Hepatocyte (in vitro differentiated cells): ENCODE measurements around the gene IDH3A. TPM values are rescaled to one million over a fixed set of nuclear protein-coding genes. Genes with fewer than 3 reads are reported as not detected.

ENCODE experiments used
- DNase-seq: peaks from one replicate; pipeline ENCODE4 v3.0.0-alpha.2; 2016; ENCODE audit warnings: low spot score
- H2AFZ ChIP-seq: fragments of 200-600 bp; sonication (generic); 2 replicates; pipeline ENCODE4 v1.6.0; 2016; ENCODE audit warnings: antibody characterized with exemption, mild to moderate bottlenecking
- H3K27ac ChIP-seq: fragments of 200-600 bp; sonication (generic); 2 replicates; pipeline ENCODE4 v1.5.1; 2016; ENCODE audit warnings: mild to moderate bottlenecking
- H3K27me3 ChIP-seq: fragments of 200-600 bp; sonication (generic); 2 replicates; pipeline ENCODE4 v1.6.1; 2016
- H3K36me3 ChIP-seq: fragments of 200-600 bp; sonication (generic); replicated peaks from 2 replicates; pipeline ENCODE4 v1.5.1; 2016; ENCODE audit warnings: low read depth; ENCODE audit not compliant: insufficient read depth
- H3K4me1 ChIP-seq: fragments of 200-600 bp; sonication (generic); 2 replicates; pipeline ENCODE4 v1.5.1; 2016; ENCODE audit warnings: mild to moderate bottlenecking, moderate library complexity; ENCODE audit not compliant: insufficient read depth
- H3K4me2 ChIP-seq: fragments of 200-600 bp; sonication (generic); 2 replicates; pipeline ENCODE4 v1.6.0; 2016
- H3K4me3 ChIP-seq: fragments of 200-600 bp; sonication (generic); 2 replicates; pipeline ENCODE4 v1.5.1; 2016; ENCODE audit warnings: mild to moderate bottlenecking
- H3K79me2 ChIP-seq: fragments of 200-600 bp; sonication (generic); 2 replicates; pipeline ENCODE4 v1.6.0; 2017; ENCODE audit warnings: mild to moderate bottlenecking
- H3K9me2 ChIP-seq: fragments of 200-600 bp; sonication (generic); replicated peaks from 2 replicates; pipeline ENCODE4 v1.6.0; 2017; ENCODE audit warnings: mild to moderate bottlenecking; ENCODE audit not compliant: insufficient read depth
- H3K9me3 ChIP-seq: fragments of 200-600 bp; sonication (generic); 2 replicates; pipeline ENCODE4 v1.5.1; 2016; ENCODE audit warnings: low read depth, mild to moderate bottlenecking
- H4K20me1 ChIP-seq: fragments of 200-600 bp; sonication (generic); 2 replicates; pipeline ENCODE4 v1.6.0; 2016; ENCODE audit warnings: mild to moderate bottlenecking; ENCODE audit not compliant: insufficient read depth, poor library complexity, severe bottlenecking
- EZH2 ChIP-seq: fragments of 200-600 bp; sonication (generic); IDR thresholded peaks from 2 replicates; pipeline ENCODE4 v1.6.1; 2016; ENCODE audit warnings: antibody characterized with exemption, mild to moderate bottlenecking, borderline replicate concordance
- EZH2phosphoT487 ChIP-seq: fragments of 200-600 bp; sonication (generic); IDR thresholded peaks from one replicate; pipeline ENCODE4 v1.6.1; 2018; ENCODE audit warnings: antibody characterized with exemption, mild to moderate bottlenecking, low read depth, moderate library complexity; ENCODE audit not compliant: unreplicated experiment, severe bottlenecking
- WGBS: methylation state at CpG from one replicate; pipeline ENCODE4 v1.1.6; 2016; ENCODE audit warnings: low lambda C conversion rate; ENCODE audit errors: missing lambda C conversion rate; 5-methylcytosine and 5-hydroxymethylcytosine counted together
- polyA plus RNA-seq: library from polyadenylated mRNA; unstranded; fragments of >200 nt; fragmentation: Nextera tagmentation; extraction: Ambion mirVana; gene quantifications from 2 replicates; pipeline ENCODE4 v1.2.1, GENCODE V29; 2016
- total RNA-seq: library from RNA; depleted of rRNA; stranded (reverse); fragments of >200 nt; gene quantifications from 2 replicates; pipeline ENCODE4 v1.2.3, GENCODE V29; 2014
- TF ChIP-seq, protein P1 (sequence below): fragments of 200-600 bp; sonication (generic); IDR thresholded peaks from 2 replicates; pipeline ENCODE4 v1.5.1; 2016; ENCODE audit warnings: antibody characterized with exemption, mild to moderate bottlenecking; ENCODE audit not compliant: poor library complexity

IDH3A gene
- total and polyA plus RNA-seq, 2 experiments from 2014 or later = 62.3 to 102 TPM

- Histone ChIP-seq H3K27ac (no peak overlapping the region), H3K4me3 (no peak overlapping the region), H3K4me1 (no peaks in the 10 kb centered on the region), H3K4me2 (no peak overlapping the region), H3K9me2 (no peaks in the 10 kb centered on the region), H3K9me3 (no peaks in the 10 kb centered on the region), H3K79me2 (no peaks in the 10 kb centered on the region), H4K20me1 (no peaks in the 10 kb centered on the region), H2AFZ (no peak overlapping the region), H3K27me3 (no peaks in the 10 kb centered on the region), H3K36me3 (no peaks in the 10 kb centered on the region)
- 96% methylated on average over 4 of the region's 4 CpGs for WGBS
- DNase-seq = no peak
- TF ChIP-seq EZH2phosphoT487 (no peak), EZH2 (no peak)
- TF ChIP-seq, protein P1, sequence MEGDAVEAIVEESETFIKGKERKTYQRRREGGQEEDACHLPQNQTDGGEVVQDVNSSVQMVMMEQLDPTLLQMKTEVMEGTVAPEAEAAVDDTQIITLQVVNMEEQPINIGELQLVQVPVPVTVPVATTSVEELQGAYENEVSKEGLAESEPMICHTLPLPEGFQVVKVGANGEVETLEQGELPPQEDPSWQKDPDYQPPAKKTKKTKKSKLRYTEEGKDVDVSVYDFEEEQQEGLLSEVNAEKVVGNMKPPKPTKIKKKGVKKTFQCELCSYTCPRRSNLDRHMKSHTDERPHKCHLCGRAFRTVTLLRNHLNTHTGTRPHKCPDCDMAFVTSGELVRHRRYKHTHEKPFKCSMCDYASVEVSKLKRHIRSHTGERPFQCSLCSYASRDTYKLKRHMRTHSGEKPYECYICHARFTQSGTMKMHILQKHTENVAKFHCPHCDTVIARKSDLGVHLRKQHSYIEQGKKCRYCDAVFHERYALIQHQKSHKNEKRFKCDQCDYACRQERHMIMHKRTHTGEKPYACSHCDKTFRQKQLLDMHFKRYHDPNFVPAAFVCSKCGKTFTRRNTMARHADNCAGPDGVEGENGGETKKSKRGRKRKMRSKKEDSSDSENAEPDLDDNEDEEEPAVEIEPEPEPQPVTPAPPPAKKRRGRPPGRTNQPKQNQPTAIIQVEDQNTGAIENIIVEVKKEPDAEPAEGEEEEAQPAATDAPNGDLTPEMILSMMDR = no peak
Measured at GRCh38 chr15:78182821-78183220, 33.7 kb downstream of the IDH3A start.

DNA sequence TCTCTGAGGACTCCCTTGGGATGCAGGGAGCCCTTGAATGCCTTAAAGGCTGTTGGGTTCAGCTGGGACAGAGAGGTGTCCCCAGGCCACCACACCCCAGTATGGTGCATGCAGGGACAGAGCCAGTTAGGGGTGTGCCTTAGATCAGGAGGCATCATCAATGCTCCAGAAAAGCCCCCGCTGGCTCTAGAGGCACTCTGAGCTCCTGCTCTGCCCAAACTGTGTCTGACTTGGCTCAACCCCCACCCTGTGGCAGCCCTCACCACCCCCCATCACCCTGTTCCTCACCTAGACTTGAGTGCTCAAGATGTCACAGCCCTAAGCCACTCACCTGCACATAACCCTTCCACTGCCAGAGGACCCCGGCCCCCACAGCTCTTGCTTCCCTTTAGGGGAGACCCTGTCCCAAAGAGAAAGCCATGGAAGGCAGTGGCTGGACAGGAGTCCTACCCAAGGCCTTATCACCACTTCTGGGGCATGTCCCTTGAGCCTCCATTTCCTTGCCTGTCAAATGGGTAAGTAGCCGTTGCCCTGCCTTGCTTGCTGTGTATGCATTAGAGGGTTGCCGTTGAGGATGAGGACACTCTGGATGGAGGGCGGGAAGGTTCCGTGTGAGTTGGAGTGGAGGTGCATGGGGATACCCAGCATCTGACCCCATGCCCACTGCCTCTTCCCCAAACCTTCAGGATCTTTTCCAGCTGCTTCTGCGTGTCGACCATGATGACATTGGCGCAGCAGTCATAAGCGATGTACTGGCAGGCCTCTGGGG lies 43.8 kb downstream of the IDH3A start:
- H2AFZ ChIP-seq = no peak overlapping the region

DNA sequence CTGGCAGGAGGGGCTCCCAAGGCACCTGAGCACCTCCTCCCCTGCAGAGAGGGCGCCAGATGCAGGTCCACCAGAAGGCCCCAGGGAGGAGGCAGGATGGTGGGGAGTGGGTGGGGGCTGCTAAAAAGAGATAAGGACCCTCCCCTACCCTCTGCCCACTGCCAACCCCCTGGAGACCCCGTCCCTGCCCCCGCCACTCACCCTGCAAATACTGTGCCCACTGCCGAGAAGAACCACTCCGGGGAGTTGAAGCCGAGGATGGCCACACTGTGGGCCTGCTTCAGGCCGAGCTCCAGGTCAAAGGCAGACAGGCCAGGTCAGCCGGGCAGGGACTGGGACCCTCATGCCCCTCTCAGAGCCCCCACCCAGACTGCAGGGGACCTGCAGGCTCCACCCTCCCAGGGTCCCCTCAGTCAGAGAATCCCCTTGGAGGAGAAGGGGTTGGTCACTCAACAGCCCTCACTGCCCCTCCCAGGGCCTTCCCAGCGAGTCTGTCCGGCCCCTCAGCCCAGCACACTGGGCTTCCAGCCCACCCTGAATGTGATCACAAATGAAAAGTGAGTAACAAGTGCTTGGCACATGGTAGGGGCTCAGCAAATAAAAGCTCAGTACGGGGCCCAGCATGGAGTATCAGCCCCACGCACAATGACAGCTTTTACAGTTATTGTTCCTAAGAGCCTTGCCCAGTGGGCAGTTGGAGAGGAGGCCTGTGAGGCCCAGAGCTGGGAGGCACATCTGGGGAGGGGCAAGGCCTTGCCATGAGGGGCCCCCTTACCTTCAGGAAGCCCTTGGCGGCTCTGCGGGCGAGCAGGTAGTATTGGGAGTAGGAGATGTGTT lies 44.8 kb downstream of the IDH3A start:
- no peaks in the 10 kb centered on the region for H3K4me1 ChIP-seq
- no peaks in the 10 kb centered on the region for H3K9me2 ChIP-seq
- H3K79me2 ChIP-seq = no peaks in the 10 kb centered on the region
- H3K27me3 ChIP-seq = no peaks in the 10 kb centered on the region
- H3K27ac ChIP-seq = no peak overlapping the region
- no peak overlapping the region for H3K4me3 ChIP-seq
- H4K20me1 ChIP-seq = no peaks in the 10 kb centered on the region
- H3K36me3 ChIP-seq = no peaks in the 10 kb centered on the region
- TF ChIP-seq EZH2 (no peak), EZH2phosphoT487 (no peak)
- TF ChIP-seq, protein P1 = no peak
- no peaks in the 10 kb centered on the region for H3K9me3 ChIP-seq
- no peak overlapping the region for H3K4me2 ChIP-seq
- H2AFZ ChIP-seq = no peak overlapping the region
- DNase-seq = no peak
- WGBS = 84% methylated on average over 13 of the region's 15 CpGs

More for the DNA sequence above, 43.8 kb downstream of the IDH3A start:
- Histone ChIP-seq H3K79me2 (no peaks in the 10 kb centered on the region), H3K27me3 (no peaks in the 10 kb centered on the region), H3K9me3 (no peaks in the 10 kb centered on the region), H3K36me3 (no peaks in the 10 kb centered on the region), H3K9me2 (no peaks in the 10 kb centered on the region), H4K20me1 (no peaks in the 10 kb centered on the region), H3K4me3 (no peak overlapping the region), H3K4me1 (no peaks in the 10 kb centered on the region), H3K27ac (no peak overlapping the region), H3K4me2 (no peak overlapping the region)
- no peak for DNase-seq
- WGBS = 96% methylated on average over 9 of the region's 10 CpGs
- TF ChIP-seq, protein P1 = no peak
- TF ChIP-seq EZH2phosphoT487 = no peak
- TF ChIP-seq EZH2 = no peak
